ENCODE results near the gene EDRF1.

The EDRF1 gene

DNA sequence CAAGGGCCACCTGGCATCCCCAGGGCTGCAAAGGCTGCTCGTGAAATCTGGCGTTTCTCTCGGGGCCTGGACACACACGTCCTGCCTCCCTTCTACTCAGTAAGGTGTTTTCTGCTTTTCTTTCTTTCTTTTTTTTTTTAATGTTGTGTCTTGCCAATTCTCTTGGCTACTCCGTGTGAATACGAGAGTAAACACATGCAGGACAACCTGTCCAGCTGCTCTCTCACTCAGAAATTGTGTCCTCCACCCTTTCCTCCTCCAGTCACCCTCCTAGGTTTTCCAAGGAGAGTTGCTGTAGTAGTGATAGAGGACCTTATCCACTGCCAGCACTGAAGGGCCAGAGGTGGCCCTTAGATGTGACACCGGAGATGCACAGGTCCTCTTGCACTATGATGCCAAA, 35.7 kb upstream of the EDRF1 start:
- Histone ChIP-seq H3K9ac (ENCODE audit: low read length) (no peak overlapping the region), H4K8ac (ENCODE audit: low read depth, low read length) (no peak overlapping the region), H4K91ac (ENCODE audit: low read depth, low read length) (no peak overlapping the region), H3K4me1 (ENCODE audit: control insufficient read depth in 1 of 2, insufficient read depth in 2 of 2, low read length in 2 of 2) (no peaks in the 10 kb centered on the region), H3K79me1 (ENCODE audit: low read length) (no peaks in the 10 kb centered on the region), H3K14ac (ENCODE audit: low read length) (no peak overlapping the region), H3K9me3 (ENCODE audit: insufficient read depth, low read depth, low read length) (peaks cover 4% of the 10 kb centered on the region), H3K18ac (ENCODE audit: low read length) (no peak overlapping the region), H3K79me2 (ENCODE audit: control insufficient read depth, insufficient read depth, low read length, poor library complexity) (no peaks in the 10 kb centered on the region), H4K12ac (ENCODE audit: low read depth, low read length) (no peak overlapping the region), H3K36me3 (ENCODE audit: control insufficient read depth in 1 of 2, insufficient read depth in 2 of 2, low read length in 2 of 2) (no peaks in the 10 kb centered on the region), H3K4me2 (ENCODE audit: low read length) (no peak overlapping the region), H3K4me3 (ENCODE audit: low read depth, low read length) (no peak overlapping the region), H3K4ac (ENCODE audit: low read depth, low read length) (no peak overlapping the region), H2AFZ (ENCODE audit: insufficient read depth, low read length, poor library complexity) (no peak overlapping the region), H2AK5ac (ENCODE audit: low read length) (no peak overlapping the region), H3K27me3 (ENCODE audit: insufficient read depth, low read length) (no peaks in the 10 kb centered on the region), H3K23ac (ENCODE audit: low read length) (no peak overlapping the region), H2BK12ac (ENCODE audit: low read length) (no peak overlapping the region), H2BK5ac (ENCODE audit: low read depth, low read length, poor library complexity) (no peak overlapping the region), H3K27ac (ENCODE audit: low read depth, low read length) (no peak overlapping the region), H2BK120ac (ENCODE audit: insufficient read depth, low read length, poor library complexity) (no peak overlapping the region)
- WGBS (ENCODE audit: extremely low coverage, insufficient coverage, insufficient read length) = no CpG with 5 or more reads among the region's 7 CpGs
- DNase-seq = no peak

DNA sequence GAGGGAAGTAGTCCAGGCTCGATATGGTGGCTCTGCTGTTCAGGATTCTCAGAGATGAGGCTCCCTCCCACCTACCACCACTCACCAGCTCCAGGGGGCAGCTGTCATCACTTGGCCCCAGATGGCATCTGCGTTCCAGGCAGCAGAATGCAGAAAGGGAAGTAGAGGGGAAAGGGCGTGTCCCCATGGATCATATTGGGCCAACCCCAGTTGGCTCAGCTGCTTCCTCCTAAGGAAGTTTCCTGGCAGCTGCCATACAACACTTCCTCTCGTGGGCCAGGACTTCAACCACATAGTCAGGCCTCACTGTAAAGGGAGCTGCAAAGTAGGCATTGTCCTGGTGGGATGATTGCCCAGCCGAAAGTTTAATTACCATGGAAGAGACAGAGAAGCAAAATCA, 34.9 kb upstream of the EDRF1 start:
- Histone ChIP-seq H3K23ac (ENCODE audit: low read length) (no peak overlapping the region), H3K9ac (ENCODE audit: low read length) (no peak overlapping the region), H4K8ac (ENCODE audit: low read depth, low read length) (no peak overlapping the region), H3K79me2 (ENCODE audit: control insufficient read depth, insufficient read depth, low read length, poor library complexity) (no peaks in the 10 kb centered on the region), H3K4me3 (ENCODE audit: low read depth, low read length) (no peak overlapping the region), H2AFZ (ENCODE audit: insufficient read depth, low read length, poor library complexity) (no peak overlapping the region), H2BK12ac (ENCODE audit: low read length) (no peak overlapping the region), H2AK5ac (ENCODE audit: low read length) (no peak overlapping the region), H2BK5ac (ENCODE audit: low read depth, low read length, poor library complexity) (no peak overlapping the region), H3K4ac (ENCODE audit: low read depth, low read length) (no peak overlapping the region), H3K36me3 (ENCODE audit: control insufficient read depth in 1 of 2, insufficient read depth in 2 of 2, low read length in 2 of 2) (no peaks in the 10 kb centered on the region), H4K91ac (ENCODE audit: low read depth, low read length) (no peak overlapping the region), H3K4me2 (ENCODE audit: low read length) (no peak overlapping the region), H3K9me3 (ENCODE audit: insufficient read depth, low read depth, low read length) (peaks cover 3% of the 10 kb centered on the region), H2BK120ac (ENCODE audit: insufficient read depth, low read length, poor library complexity) (no peak overlapping the region), H3K14ac (ENCODE audit: low read length) (no peak overlapping the region), H3K27ac (ENCODE audit: low read depth, low read length) (no peak overlapping the region), H3K79me1 (ENCODE audit: low read length) (no peaks in the 10 kb centered on the region), H3K18ac (ENCODE audit: low read length) (no peak overlapping the region), H4K12ac (ENCODE audit: low read depth, low read length) (no peak overlapping the region), H3K27me3 (ENCODE audit: insufficient read depth, low read length) (no peaks in the 10 kb centered on the region), H3K4me1 (ENCODE audit: control insufficient read depth in 1 of 2, insufficient read depth in 2 of 2, low read length in 2 of 2) (no peaks in the 10 kb centered on the region)
- no peak for DNase-seq
- WGBS (ENCODE audit: extremely low coverage, insufficient coverage, insufficient read length) = no CpG with 5 or more reads among the region's 5 CpGs

DNA sequence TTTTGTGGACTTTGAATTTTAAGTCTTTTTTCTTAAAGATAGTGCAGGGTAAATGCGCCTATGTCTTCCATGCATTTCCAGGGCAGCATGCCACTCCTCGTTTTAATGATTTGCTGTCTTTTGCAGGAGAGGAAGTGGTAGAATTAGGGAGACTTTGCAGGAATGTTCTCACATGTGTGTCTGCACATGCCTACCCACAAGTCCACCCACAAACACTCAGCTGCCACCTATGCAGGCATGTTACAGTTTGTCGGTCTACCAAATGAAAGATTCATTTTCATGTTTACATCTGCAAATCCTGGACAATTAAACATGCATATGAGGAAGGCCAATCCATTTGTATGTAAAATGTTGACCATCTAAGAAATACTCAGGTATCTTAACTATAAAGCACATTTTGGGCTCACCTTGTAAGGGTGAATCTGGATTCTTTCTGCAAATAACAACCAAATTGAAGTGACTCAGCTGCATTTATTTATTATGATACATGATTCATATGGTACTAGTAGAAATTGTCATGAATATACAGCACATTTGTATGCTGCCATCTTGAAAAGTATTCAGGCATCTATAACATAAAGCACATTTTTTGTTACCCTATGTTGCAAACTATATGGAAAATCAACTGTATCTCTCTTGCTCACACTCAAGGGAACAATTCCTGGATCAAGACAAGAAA, 31.9 kb upstream of the EDRF1 start:
- Histone ChIP-seq H2BK12ac (ENCODE audit: low read length) (no peak overlapping the region), H3K18ac (ENCODE audit: low read length) (no peak overlapping the region), H3K9ac (ENCODE audit: low read length) (no peak overlapping the region), H4K91ac (ENCODE audit: low read depth, low read length) (no peak overlapping the region), H3K4ac (ENCODE audit: low read depth, low read length) (no peak overlapping the region), H3K4me1 (ENCODE audit: control insufficient read depth in 1 of 2, insufficient read depth in 2 of 2, low read length in 2 of 2) (no peaks in the 10 kb centered on the region), H3K79me1 (ENCODE audit: low read length) (no peaks in the 10 kb centered on the region), H3K27me3 (ENCODE audit: insufficient read depth, low read length) (no peaks in the 10 kb centered on the region), H2AK5ac (ENCODE audit: low read length) (no peak overlapping the region), H2BK120ac (ENCODE audit: insufficient read depth, low read length, poor library complexity) (no peak overlapping the region), H4K12ac (ENCODE audit: low read depth, low read length) (no peak overlapping the region), H3K27ac (ENCODE audit: low read depth, low read length) (no peak overlapping the region), H4K8ac (ENCODE audit: low read depth, low read length) (no peak overlapping the region), H3K14ac (ENCODE audit: low read length) (no peak overlapping the region), H2BK5ac (ENCODE audit: low read depth, low read length, poor library complexity) (no peak overlapping the region), H3K79me2 (ENCODE audit: control insufficient read depth, insufficient read depth, low read length, poor library complexity) (no peaks in the 10 kb centered on the region), H3K4me2 (ENCODE audit: low read length) (no peak overlapping the region), H2AFZ (ENCODE audit: insufficient read depth, low read length, poor library complexity) (no peak overlapping the region), H3K4me3 (ENCODE audit: low read depth, low read length) (no peak overlapping the region), H3K23ac (ENCODE audit: low read length) (no peak overlapping the region), H3K9me3 (ENCODE audit: insufficient read depth, low read depth, low read length) (peaks cover 3% of the 10 kb centered on the region), H3K36me3 (ENCODE audit: control insufficient read depth in 1 of 2, insufficient read depth in 2 of 2, low read length in 2 of 2) (no peaks in the 10 kb centered on the region)
- no CpG with 5 or more reads among the region's 3 CpGs for WGBS (ENCODE audit: extremely low coverage, insufficient coverage, insufficient read length)
- no peak for DNase-seq

- no peak overlapping the region for H3K23ac ChIP-seq (ENCODE audit: low read length)
- no peak for DNase-seq
- no peak overlapping the region for H3K4ac ChIP-seq (ENCODE audit: low read depth, low read length)
- H3K9me3 ChIP-seq (ENCODE audit: insufficient read depth, low read depth, low read length) = peaks cover 2% of the 10 kb centered on the region
- H2AK5ac ChIP-seq (ENCODE audit: low read length) = no peak overlapping the region
- H2BK12ac ChIP-seq (ENCODE audit: low read length) = no peak overlapping the region
- H3K18ac ChIP-seq (ENCODE audit: low read length) = no peak overlapping the region
- H3K14ac ChIP-seq (ENCODE audit: low read length) = no peak overlapping the region
- H3K27ac ChIP-seq (ENCODE audit: low read depth, low read length) = no peak overlapping the region
- no peaks in the 10 kb centered on the region for H3K27me3 ChIP-seq (ENCODE audit: insufficient read depth, low read length)
- H3K79me1 ChIP-seq (ENCODE audit: low read length) = no peaks in the 10 kb centered on the region
- H3K4me2 ChIP-seq (ENCODE audit: low read length) = no peak overlapping the region
- peaks cover 0 to 6% of the 10 kb centered on the region in 2 experiments for H3K4me1 ChIP-seq (ENCODE audit: control insufficient read depth in 1 of 2, insufficient read depth in 2 of 2, low read length in 2 of 2)
- no CpG with 5 or more reads among the region's 8 CpGs for WGBS (ENCODE audit: extremely low coverage, insufficient coverage, insufficient read length)
- no peak overlapping the region for H4K91ac ChIP-seq (ENCODE audit: low read depth, low read length)
- no peak overlapping the region for H2BK120ac ChIP-seq (ENCODE audit: insufficient read depth, low read length, poor library complexity)
- no peak overlapping the region for H4K8ac ChIP-seq (ENCODE audit: low read depth, low read length)
- no peak overlapping the region for H4K12ac ChIP-seq (ENCODE audit: low read depth, low read length)
- no peak overlapping the region for H2AFZ ChIP-seq (ENCODE audit: insufficient read depth, low read length, poor library complexity)
- no peak overlapping the region for H3K4me3 ChIP-seq (ENCODE audit: low read depth, low read length)
- no peaks in the 10 kb centered on the region for H3K36me3 ChIP-seq (ENCODE audit: control insufficient read depth in 1 of 2, insufficient read depth in 2 of 2, low read length in 2 of 2)
- no peaks in the 10 kb centered on the region for H3K79me2 ChIP-seq (ENCODE audit: control insufficient read depth, insufficient read depth, low read length, poor library complexity)
- H2BK5ac ChIP-seq (ENCODE audit: low read depth, low read length, poor library complexity) = no peak overlapping the region
- H3K9ac ChIP-seq (ENCODE audit: low read length) = no peak overlapping the region
These were observed 29.4 kb upstream of the EDRF1 start for GRCh38 chr10:125689955-125690569.
